ENCODE measurements around the gene MME. TPM values are rescaled to one million over a fixed set of nuclear protein-coding genes. Genes with fewer than 3 reads are reported as not detected.

The MME gene
- total RNA-seq, 2 donors from 2014 or later = not detected

DNA sequence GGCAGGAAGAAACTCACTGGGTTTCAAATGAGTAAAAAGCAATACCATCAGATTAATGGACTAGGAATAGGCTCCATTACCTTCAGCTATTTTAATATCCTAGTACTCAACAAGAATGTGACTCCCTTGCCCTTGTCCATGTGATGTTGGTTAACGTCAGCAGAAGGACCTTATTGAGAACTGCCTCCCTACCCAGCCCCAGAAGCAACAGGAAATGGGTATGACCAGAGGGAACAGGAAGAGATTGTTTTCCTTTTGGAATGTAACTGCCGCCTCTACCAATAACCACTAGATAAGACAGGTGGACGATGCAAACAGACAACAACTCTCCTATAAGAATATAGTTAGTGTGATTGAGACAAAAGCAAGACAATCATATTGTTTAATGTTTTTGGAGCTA lies 10.4 kb upstream of the MME start:
- Mint-ChIP-seq H3K27me3 (no peaks in the 10 kb centered on the region), H3K9me3 (peaks cover 7% of the 10 kb centered on the region), H3K4me3 (no peak overlapping the region), H3K4me1 (ENCODE audit: low read depth in 2 of 2) (no peaks in the 10 kb centered on the region), H3K36me3 (peaks cover 4% of the 10 kb centered on the region), H3K27ac (no peak overlapping the region)
- no peak for ATAC-seq
- no peak for DNase-seq (ENCODE audit: low spot score)

DNA sequence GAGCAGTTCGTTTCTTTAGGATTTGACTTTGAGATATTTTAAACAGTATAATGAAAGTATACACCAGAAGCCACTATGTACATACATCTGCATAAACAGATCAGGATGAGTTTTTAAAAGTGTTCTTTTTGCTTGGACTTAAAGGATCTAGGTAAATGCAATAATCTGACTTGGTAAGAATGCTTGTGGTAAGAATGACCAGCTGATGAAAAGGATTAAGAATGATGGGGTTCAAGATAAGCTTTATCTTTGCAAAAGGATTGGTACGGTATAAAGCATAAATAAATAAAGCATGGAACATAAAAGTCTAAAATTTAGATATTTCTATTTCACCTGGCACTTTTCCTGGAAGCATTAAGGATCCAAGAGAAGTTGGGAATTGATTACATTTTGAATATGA lies 9.8 kb upstream of the MME start:
- ATAC-seq = no peak
- Mint-ChIP-seq H3K4me3 (no peak overlapping the region), H3K27me3 (no peaks in the 10 kb centered on the region), H3K36me3 (peaks cover 4% of the 10 kb centered on the region), H3K27ac (no peak overlapping the region), H3K9me3 (peaks cover 7% of the 10 kb centered on the region), H3K4me1 (ENCODE audit: low read depth in 2 of 2) (no peaks in the 10 kb centered on the region)
- DNase-seq (ENCODE audit: low spot score) = no peak

DNA sequence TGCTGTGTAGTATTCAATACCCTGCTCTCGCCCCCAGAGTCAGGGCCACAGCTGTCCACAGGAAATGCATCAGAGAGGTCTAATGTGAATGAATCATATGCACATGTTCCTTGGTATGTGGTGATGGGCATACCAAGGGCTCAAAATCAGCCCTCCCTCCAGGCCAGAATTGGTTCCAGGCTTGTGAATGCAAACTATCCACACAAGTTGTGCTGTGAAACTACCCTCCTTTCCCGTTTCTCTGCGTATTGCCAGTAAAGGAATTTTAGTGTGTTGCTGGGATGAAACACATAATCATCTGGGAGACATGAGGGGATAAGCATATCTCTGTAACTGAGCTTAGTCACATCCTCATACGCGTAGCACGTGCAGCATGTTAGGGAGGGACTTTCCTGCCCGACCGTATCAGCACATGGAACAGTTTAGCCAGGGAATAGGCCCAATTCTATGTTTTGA lies 9.2 kb upstream of the MME start:
- DNase-seq (ENCODE audit: low spot score) (no peak), ATAC-seq (no peak)
- Mint-ChIP-seq H3K27me3 (no peaks in the 10 kb centered on the region), H3K4me1 (ENCODE audit: low read depth in 2 of 2) (no peaks in the 10 kb centered on the region), H3K36me3 (peaks cover 4% of the 10 kb centered on the region), H3K27ac (no peak overlapping the region), H3K4me3 (no peak overlapping the region), H3K9me3 (peaks cover 7% of the 10 kb centered on the region)

DNA sequence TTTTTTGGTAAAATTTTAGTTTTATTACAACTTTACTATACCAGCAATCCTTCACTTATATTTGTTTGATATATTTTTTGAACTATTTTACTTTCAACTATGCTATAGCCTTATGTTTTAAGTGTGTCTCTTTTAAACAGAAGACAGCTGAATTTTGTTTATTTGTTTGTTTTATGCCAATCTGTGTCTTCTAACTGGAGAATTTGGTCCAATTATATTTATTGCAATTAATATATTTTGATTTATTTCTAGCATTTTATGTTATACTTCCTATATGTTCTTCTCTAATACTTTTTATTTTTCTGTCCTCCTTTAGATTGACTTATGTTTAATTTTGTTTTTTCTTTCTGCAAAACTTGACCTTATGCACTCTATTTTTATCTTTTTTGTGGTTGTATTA lies 4.9 kb upstream of the MME start:
- peaks cover 6 to 8% of the 10 kb centered on the region in 2 donors for H3K4me1 Mint-ChIP-seq (ENCODE audit: low read depth in 2 of 2)
- no peak for DNase-seq (ENCODE audit: low spot score)
- peaks cover 2% of the 10 kb centered on the region for H3K9me3 Mint-ChIP-seq
- ATAC-seq = no peak
- H3K36me3 Mint-ChIP-seq = peaks cover 15% of the 10 kb centered on the region
- no peak overlapping the region for H3K4me3 Mint-ChIP-seq
- no peak overlapping the region for H3K27ac Mint-ChIP-seq
- H3K27me3 Mint-ChIP-seq = peaks cover 15 to 16% of the 10 kb centered on the region in 2 donors

DNA sequence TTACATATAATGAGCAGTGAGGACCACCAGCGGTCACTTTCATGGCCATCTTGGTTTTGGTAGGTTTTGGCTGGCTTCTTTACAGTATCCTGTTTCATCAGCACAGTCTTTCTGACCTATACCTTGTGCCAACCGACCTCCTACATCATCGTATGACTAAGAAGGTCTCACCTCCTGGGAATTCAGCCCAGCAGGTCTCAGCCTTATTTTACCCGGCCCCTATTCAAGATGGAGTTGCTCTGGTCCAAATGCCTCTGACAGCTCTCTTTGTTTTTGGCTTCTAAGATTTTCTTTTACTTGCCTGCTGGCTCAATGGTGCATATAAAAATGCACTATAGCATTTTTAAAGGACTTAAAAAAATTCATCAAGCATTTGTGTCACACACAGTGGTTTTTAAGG lies 3.2 kb upstream of the MME start:
- Mint-ChIP-seq H3K36me3 (peaks cover 15% of the 10 kb centered on the region), H3K4me3 (no peak overlapping the region), H3K27me3 (peaks cover 29 to 32% of the 10 kb centered on the region in 2 donors), H3K27ac (no peak overlapping the region), H3K9me3 (peaks cover 2% of the 10 kb centered on the region), H3K4me1 (ENCODE audit: low read depth in 2 of 2) (peaks cover 6 to 13% of the 10 kb centered on the region in 2 donors)
- DNase-seq (ENCODE audit: low spot score) (no peak), ATAC-seq (no peak)

DNA sequence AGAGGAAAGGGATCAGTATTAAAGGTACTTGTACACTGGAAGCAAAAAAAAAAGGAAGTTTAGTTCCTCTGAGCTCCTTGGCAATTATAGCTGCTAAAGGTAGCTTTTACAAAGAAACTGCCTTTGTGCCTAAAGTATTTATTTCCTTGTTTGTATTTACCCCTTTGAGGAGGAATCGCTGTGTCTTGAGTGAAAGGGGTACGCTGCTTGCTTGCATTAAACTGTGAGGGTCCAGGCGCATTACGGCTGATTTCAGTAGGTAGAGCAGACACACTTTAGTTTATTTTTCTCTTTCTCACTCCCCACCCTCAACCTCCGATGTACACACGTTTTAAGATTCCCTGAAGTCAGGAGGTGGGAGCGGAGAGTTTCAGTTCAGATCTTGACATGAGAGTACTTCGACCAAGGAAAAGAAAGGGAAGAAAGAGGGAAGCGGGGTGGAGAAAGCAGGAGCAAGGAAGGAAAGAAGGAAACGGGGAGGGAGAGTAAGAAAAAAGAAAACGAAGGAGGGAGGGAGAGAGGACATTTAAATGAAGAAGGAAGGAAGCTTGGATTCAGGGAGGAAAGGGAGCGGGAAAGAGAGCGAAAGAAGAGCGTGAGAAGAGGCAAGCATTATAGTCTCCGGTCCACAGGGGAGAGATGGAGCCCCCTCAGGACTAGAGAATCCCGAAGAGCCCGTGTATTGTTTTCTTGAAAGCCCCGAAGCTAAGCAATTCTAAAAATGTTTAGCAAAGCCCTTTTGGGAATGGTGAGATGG lies 1.2 kb upstream of the MME start:
- Mint-ChIP-seq H3K36me3 (peaks cover 11% of the 10 kb centered on the region), H3K4me3 (peak overlapping the region; percentile 53)
- no peak for ATAC-seq

DNA sequence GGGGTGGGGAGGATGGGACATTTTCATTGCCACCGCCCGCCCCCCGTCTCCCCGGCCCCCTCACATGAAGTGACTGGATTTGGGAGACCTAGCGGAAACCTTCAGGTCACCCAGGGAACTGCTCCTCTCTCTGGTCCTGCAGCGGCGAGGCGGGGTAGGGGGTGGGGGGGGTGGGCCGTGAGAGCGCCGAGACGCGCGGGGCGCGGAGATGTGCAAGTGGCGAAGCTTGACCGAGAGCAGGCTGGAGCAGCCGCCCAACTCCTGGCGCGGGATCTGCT lies 712 bp upstream of the MME start:
- no peak overlapping the region for H3K27ac Mint-ChIP-seq
- H3K27me3 Mint-ChIP-seq = peaks cover 31 to 32% of the 10 kb centered on the region in 2 donors
- ATAC-seq (no peak), DNase-seq (ENCODE audit: low spot score) (no peak)
- H3K36me3 Mint-ChIP-seq = peaks cover 11% of the 10 kb centered on the region
- no peaks in the 10 kb centered on the region for H3K9me3 Mint-ChIP-seq
- H3K4me3 Mint-ChIP-seq = no peak overlapping the region
- peaks cover 6 to 13% of the 10 kb centered on the region in 2 donors for H3K4me1 Mint-ChIP-seq (ENCODE audit: low read depth in 2 of 2)

More for the DNA sequence above, 1.2 kb upstream of the MME start:
- H3K9me3 Mint-ChIP-seq = no peaks in the 10 kb centered on the region
- H3K27ac Mint-ChIP-seq = no peak overlapping the region
- peaks cover 31 to 32% of the 10 kb centered on the region in 2 donors for H3K27me3 Mint-ChIP-seq
- peaks cover 6 to 13% of the 10 kb centered on the region in 2 donors for H3K4me1 Mint-ChIP-seq (ENCODE audit: low read depth in 2 of 2)
- no peak for DNase-seq (ENCODE audit: low spot score)

DNA sequence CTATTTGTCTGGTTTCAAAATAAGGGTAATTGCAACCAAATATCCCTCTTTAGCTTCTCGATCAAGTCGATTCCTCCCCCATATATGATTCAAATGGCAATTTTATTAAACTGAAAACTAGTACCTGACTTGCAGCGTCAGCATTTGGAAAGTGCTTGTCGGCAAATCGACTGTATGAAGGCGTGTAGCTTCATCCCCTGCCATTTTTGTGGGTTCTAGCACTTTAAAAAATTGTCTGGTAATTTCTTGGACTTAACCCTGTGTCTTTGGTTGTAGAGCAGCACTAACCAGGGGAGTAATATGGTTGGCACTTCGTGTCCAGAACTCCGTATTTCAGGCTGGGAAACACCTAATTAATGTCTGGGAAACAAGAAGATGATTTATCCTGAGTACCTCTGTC lies 573 bp downstream of the MME start:
- H3K36me3 Mint-ChIP-seq = peaks cover 11% of the 10 kb centered on the region
- H3K4me3 Mint-ChIP-seq = no peak overlapping the region
- H3K4me1 Mint-ChIP-seq (ENCODE audit: low read depth in 2 of 2) = peaks cover 6 to 13% of the 10 kb centered on the region in 2 donors
- DNase-seq (ENCODE audit: low spot score) (no peak), ATAC-seq (no peak)
- no peak overlapping the region for H3K27ac Mint-ChIP-seq
- H3K9me3 Mint-ChIP-seq = no peaks in the 10 kb centered on the region
- H3K27me3 Mint-ChIP-seq = peaks cover 31 to 32% of the 10 kb centered on the region in 2 donors

DNA sequence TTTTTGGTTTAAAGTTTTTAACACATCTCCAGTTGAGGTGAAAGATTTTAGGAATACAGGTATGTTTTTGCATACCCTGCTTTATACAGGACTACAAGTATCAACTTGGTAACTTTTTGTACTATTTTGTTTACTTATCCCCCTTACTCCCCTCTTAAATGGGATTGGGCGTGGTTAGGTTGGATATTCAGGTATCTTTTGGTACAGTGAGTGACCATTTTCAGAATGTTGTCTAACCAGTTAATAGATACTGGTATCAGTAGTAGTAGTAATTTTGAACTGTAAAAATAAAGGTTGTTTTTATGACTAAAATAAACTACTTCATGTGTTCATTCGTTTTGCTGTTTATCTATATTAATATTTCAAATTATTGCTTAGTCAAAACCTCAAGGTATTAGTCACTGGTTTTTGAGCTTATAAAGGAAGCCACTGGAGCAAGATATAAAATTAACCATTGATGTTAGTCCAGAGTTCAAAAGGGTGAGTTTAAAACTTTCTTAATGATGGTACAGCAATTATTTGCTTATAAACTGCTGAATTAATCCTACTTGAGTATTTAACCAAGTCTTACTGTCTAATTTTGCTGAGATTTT lies 3.3 kb downstream of the MME start:
- ATAC-seq (no peak), DNase-seq (ENCODE audit: low spot score) (no peak)
- H3K4me1 Mint-ChIP-seq (ENCODE audit: low read depth in 2 of 2) = peaks cover 6 to 12% of the 10 kb centered on the region in 2 donors
- H3K9me3 Mint-ChIP-seq = no peaks in the 10 kb centered on the region
- H3K27ac Mint-ChIP-seq = no peak overlapping the region
- H3K4me3 Mint-ChIP-seq = no peak overlapping the region
- H3K36me3 Mint-ChIP-seq = peaks cover 15% of the 10 kb centered on the region
- H3K27me3 Mint-ChIP-seq = peaks cover 25 to 35% of the 10 kb centered on the region in 2 donors

DNA sequence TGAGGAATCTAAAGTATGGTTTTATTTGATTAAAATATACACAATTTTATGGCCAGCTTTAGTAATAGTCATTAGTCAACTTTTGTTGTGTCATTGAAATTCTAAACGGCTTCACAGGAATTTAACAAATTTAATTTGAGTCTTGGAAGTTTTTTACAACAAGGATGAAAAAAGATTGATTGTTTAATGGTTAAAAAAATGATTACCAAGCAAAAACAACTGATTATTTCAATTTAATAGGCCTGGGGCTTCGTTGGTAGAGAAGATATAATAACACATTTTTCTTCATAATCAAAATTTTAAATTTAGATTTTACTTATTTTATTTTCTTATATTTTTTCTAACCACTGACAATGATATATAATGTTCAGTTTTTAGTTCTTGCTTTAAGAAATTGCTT lies 4.4 kb downstream of the MME start:
- H3K9me3 Mint-ChIP-seq = no peaks in the 10 kb centered on the region
- peaks cover 17 to 25% of the 10 kb centered on the region in 2 donors for H3K27me3 Mint-ChIP-seq
- no peak for ATAC-seq
- H3K36me3 Mint-ChIP-seq = peaks cover 8% of the 10 kb centered on the region
- H3K27ac Mint-ChIP-seq = no peak overlapping the region
- no peak overlapping the region for H3K4me3 Mint-ChIP-seq
- DNase-seq (ENCODE audit: low spot score) = no peak
- H3K4me1 Mint-ChIP-seq (ENCODE audit: low read depth in 2 of 2) = peaks cover 0 to 6% of the 10 kb centered on the region in 2 donors

DNA sequence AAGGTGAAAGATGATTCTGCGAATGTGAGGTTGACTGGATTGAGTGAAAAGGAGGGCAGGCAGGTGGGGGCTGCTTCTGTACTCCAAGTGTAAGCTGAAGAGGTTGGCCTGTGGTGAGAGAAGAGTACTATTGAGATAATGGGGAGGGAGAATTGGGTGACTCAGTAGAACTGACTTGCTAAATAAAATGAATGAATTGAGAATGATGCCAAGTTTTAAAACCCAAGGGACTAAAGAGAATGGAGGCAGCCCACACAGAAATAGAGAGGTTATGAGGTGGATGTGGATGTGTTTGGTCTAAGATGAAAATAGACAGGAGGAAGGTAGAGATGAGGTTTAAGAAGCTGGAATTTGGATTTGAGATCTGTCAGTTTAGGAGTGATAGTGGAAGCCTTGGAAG lies 5.9 kb downstream of the MME start:
- Mint-ChIP-seq H3K27me3 (peaks cover 9 to 15% of the 10 kb centered on the region in 2 donors), H3K36me3 (peaks cover 8% of the 10 kb centered on the region), H3K4me1 (ENCODE audit: low read depth in 2 of 2) (no peaks in the 10 kb centered on the region), H3K4me3 (no peak overlapping the region), H3K9me3 (no peaks in the 10 kb centered on the region), H3K27ac (no peak overlapping the region)
- DNase-seq (ENCODE audit: low spot score) = no peak
- no peak for ATAC-seq

DNA sequence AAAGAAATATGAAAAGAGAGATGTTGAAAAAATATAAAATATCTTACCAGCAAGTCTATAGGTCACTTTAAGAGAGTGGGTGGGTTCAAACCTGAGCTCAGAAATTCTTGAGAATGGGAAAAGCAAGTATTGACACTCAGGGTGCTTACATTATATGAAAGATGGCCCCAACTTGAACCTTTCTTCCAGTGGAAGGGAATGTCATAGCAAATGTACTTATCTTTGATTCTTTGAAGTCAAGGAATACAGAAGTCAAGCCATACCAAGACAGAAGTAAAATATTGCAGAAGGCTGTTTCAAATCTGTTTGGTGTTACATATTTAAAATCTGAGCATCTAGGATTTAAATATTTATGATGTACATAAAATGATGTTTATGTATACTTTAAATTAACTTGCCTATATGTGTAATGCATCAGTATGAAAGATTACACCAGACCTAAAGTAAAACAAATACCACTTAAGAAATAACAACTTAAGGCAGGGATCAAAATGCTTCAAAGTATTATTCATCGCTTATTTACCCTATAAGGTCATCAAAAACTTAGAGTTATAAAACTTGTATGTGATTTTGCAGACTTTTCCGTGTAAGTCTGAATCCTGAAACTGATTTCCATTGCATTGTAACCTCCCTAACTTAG lies 8.7 kb downstream of the MME start:
- H3K27ac Mint-ChIP-seq = no peak overlapping the region

DNA sequence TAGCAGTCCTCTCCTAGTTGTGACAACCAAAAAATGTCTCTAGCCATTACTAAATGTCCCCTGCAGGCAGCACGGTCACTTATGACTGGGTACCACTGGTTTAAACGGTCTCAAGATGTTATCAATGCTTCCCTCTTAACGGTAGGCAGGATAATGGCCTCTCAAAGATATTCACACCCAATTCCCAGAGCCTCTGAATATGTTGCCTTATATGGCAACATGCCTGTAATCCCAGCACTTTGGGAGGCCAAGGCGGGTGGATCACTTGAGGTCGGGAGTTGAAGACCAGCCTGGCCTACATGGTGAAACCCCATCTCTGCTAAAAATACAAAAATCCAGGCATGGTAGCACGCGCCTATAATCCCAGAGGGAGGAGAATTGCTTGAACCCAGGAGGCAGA lies 9.4 kb downstream of the MME start:
- Mint-ChIP-seq H3K4me1 (ENCODE audit: low read depth in 2 of 2) (no peaks in the 10 kb centered on the region), H3K27me3 (peaks cover 2 to 6% of the 10 kb centered on the region in 2 donors), H3K9me3 (no peaks in the 10 kb centered on the region), H3K27ac (no peak overlapping the region), H3K36me3 (peaks cover 8% of the 10 kb centered on the region), H3K4me3 (no peak overlapping the region)
- ATAC-seq (no peak), DNase-seq (ENCODE audit: low spot score) (no peak)

More for the DNA sequence above, 8.7 kb downstream of the MME start:
- no peak for ATAC-seq
- H3K36me3 Mint-ChIP-seq = peaks cover 8% of the 10 kb centered on the region
- DNase-seq (ENCODE audit: low spot score) = no peak
- no peaks in the 10 kb centered on the region for H3K4me1 Mint-ChIP-seq (ENCODE audit: low read depth in 2 of 2)
- no peaks in the 10 kb centered on the region for H3K9me3 Mint-ChIP-seq
- peaks cover 2 to 6% of the 10 kb centered on the region in 2 donors for H3K27me3 Mint-ChIP-seq
- H3K4me3 Mint-ChIP-seq = no peak overlapping the region

DNA sequence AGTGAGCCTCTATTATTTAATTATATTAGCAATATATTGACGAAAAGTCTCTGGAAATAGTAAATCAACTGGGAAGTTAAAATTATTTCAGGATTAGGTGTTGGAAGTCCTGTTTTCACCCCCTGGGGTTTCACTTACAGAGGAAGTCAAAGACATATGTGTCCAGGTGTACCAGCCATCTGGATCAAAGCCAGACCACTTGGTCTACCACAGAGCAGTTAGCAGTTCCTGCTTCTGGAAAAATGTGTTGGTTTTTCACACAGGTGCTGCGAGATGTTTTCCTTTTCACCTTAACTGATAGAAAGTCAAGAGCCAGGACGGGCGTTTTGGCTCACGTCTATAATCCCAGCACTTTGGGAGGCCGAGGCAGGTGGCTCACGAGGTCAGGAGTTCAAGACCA lies 13.1 kb downstream of the MME start:
- DNase-seq (ENCODE audit: low spot score) = no peak
- peaks cover 4% of the 10 kb centered on the region for H3K9me3 Mint-ChIP-seq
- H3K27me3 Mint-ChIP-seq = no peaks in the 10 kb centered on the region
- H3K27ac Mint-ChIP-seq = no peak overlapping the region
- no peaks in the 10 kb centered on the region for H3K36me3 Mint-ChIP-seq
- no peak overlapping the region for H3K4me3 Mint-ChIP-seq
- H3K4me1 Mint-ChIP-seq (ENCODE audit: low read depth in 2 of 2) = no peaks in the 10 kb centered on the region
- no peak for ATAC-seq

Measured in natural killer cell treated with Interleukin-12 subunit alpha and Interleukin-12 subunit beta and Interleukin-15 and Interleukin-18, amount 100 ng/mL, for 72 hours (primary cell).